IPS-15b (cell line): ENCODE results near the gene NISCH.

Source experiments
- H3K27me3 ChIP-seq: one replicate; pipeline ENCODE4 v1.6.1; 2013; ENCODE audit warnings: low read length; ENCODE audit not compliant: control insufficient read depth, insufficient read depth
- H3K36me3 ChIP-seq: one replicate; pipeline ENCODE4 v1.6.1; 2013; ENCODE audit warnings: low read length; ENCODE audit not compliant: control insufficient read depth, insufficient read depth
- H3K4me1 ChIP-seq: one replicate; pipeline ENCODE4 v1.6.1; 2013; ENCODE audit warnings: mild to moderate bottlenecking, low read length; ENCODE audit not compliant: control insufficient read depth, insufficient read depth
- H3K4me3 ChIP-seq: one replicate; pipeline ENCODE4 v1.5.1; 2013; ENCODE audit warnings: low read depth, low read length
- H3K9ac ChIP-seq: one replicate; pipeline ENCODE4 v1.6.1; 2013; ENCODE audit warnings: low read depth, mild to moderate bottlenecking, low read length
- H3K9me3 ChIP-seq: one replicate; pipeline ENCODE4 v1.6.1; 2013; ENCODE audit warnings: mild to moderate bottlenecking, low read length; ENCODE audit not compliant: control insufficient read depth, insufficient read depth

The NISCH gene

DNA sequence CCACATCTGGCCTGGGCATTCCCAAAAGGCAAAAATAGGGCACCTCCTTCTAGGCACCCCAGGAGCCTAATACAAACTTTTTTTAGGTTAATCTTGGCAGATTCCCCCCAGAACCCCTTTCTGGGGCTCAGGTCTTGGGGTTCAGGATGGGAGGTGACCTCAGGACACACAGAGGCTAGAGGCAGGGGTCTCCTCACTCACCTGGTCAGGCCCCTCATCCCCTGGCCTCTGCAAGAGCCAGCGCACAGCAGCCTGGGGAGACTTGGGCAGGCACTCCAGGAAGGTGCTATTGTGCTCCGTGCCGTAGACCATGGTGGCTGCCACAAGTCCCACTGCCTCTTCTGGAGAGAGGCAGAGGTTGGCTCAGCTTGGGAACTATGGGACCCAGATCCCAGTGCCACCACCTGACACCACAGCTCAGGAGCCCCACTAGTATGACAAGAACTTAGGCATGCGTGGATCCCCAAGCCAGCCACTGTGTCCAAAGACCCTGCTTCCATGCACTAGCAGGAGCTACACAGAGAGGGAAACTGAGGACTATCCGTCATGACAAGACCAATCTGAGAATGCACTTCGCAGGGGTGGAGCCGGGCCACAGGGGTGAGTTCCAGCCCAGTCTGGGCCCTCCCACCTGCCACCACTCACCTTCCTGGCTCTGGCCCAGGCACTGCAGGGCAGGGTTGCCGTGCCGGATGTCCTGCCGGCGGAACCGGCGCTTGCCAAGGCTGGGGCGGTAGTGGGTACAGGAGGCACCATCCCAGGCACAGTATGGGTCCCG lies 17.9 kb upstream of the NISCH start:
- Histone ChIP-seq H3K4me1 (no peaks in the 10 kb centered on the region), H3K36me3 (peaks cover 3% of the 10 kb centered on the region), H3K27me3 (no peaks in the 10 kb centered on the region), H3K9ac (no peak overlapping the region), H3K9me3 (no peaks in the 10 kb centered on the region), H3K4me3 (no peak overlapping the region)

DNA sequence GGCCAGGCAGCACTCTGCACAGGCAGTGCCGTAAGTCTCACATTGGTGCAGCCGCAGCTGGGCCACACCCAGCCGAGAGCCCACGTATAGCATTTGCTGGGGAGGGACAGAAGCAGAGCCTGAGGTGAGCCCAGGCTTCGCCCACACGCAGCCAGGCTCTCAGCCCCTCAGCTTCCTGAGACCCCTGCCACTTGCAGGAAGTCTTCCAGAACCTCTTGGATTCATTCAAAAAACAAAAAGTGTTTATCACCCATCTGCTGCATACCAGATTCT lies 17.4 kb upstream of the NISCH start:
- H3K9ac ChIP-seq = no peak overlapping the region
- no peaks in the 10 kb centered on the region for H3K9me3 ChIP-seq
- peaks cover 3% of the 10 kb centered on the region for H3K36me3 ChIP-seq
- H3K27me3 ChIP-seq = no peaks in the 10 kb centered on the region
- no peak overlapping the region for H3K4me3 ChIP-seq
- H3K4me1 ChIP-seq = no peaks in the 10 kb centered on the region

DNA sequence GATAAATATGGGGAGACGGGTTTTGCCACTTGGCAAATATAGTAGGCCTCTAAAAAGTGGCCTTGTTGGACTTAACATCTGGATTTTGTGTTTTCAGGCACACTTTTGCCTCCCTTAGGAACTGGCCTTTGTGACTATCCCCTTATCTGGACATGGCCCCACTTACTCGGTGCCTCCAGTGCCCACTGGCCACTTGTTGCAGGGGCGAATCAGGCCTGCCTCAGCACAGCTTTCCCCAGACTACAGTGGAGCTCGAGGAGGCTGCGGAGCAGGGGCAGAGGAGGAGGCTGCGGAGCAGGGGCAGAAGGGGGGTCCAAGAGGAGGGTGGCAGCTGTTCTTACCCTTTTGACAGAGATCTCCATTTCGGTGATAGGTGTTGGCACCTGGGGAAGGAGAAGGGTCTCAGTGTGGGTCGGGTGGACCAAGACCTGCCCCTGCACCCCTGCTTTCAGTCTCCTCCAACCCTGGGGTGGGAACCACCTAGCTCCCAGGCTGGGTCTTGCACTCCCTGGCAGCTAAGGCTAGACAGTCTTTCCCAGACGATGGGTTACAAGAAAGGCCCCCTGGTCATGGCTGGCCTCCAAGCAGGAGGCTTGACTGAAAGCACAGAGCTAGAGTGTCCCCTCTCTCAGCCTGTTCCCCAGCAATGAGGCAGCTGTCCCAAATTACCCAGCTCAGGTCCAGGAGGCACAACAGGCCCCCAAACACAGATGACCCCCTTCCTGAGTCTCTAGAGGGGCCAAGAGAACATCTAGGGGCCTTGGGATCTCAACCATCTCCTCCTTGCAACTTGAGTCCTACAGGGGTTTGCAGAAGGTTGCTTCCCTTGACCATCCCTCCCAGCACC lies 16.6 kb upstream of the NISCH start:
- no peaks in the 10 kb centered on the region for H3K27me3 ChIP-seq
- H3K9ac ChIP-seq = no peak overlapping the region
- no peaks in the 10 kb centered on the region for H3K4me1 ChIP-seq
- peaks cover 3% of the 10 kb centered on the region for H3K36me3 ChIP-seq
- H3K4me3 ChIP-seq = no peak overlapping the region
- no peaks in the 10 kb centered on the region for H3K9me3 ChIP-seq

DNA sequence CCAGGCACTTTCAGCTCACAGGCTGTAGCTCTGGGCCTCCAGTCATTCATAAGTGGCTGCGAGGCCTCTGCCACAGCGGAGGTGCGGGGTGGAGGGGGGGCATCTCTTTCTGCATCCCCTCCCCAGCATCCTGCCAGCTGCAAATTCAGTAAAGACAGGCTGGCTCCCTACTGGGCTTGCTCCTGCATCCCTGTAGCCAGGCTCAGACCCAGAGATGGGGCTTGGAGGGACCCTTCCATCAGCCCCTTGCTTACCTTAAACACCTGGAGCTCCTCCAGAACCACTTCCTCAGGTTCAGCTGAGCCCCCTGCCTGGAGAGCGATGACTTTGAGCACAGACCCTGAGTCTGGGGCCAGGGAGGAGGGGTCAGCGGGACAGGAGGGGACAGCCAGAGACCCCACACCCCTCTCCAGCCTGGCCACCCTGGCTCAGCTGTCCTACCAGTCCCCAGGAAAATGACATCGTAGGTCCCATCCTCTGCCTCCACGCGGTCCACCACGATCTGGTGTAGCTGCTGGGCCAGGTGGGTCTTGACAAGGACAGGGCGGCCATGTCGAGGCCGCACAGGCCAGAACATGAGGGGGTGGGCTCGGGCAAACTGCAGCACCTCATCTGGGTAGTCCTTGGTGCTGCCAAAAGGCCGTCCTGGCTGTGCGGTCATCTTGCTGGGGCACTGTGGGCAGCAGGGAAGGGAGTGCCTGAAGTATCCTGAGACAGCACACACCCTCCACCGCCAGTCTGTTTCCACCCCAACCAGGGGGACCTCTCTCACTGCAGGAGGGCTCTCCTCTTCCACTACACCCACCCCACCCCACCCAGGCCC lies 15.8 kb upstream of the NISCH start:
- H3K9me3 ChIP-seq = no peaks in the 10 kb centered on the region
- no peaks in the 10 kb centered on the region for H3K4me1 ChIP-seq
- H3K4me3 ChIP-seq = no peak overlapping the region
- no peak overlapping the region for H3K9ac ChIP-seq
- H3K36me3 ChIP-seq = peaks cover 3% of the 10 kb centered on the region
- no peaks in the 10 kb centered on the region for H3K27me3 ChIP-seq

DNA sequence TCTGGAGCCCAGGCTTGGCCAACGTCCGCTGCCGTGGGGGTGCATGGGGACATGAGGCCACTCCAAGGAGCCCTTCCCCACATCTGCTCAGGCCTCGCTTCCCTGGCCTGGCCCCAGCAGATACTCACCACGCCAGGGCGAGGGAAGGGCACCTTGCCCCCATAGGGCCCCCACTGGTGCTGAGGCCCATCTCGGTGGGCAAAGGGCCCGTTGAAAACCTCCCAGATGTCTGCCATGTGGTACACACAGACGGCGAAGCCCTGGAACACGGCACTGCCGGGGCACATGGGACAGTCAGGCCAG lies 15.2 kb upstream of the NISCH start:
- Histone ChIP-seq H3K4me3 (no peak overlapping the region), H3K4me1 (no peaks in the 10 kb centered on the region), H3K36me3 (peaks cover 3% of the 10 kb centered on the region), H3K9ac (no peak overlapping the region), H3K9me3 (no peaks in the 10 kb centered on the region), H3K27me3 (no peaks in the 10 kb centered on the region)

DNA sequence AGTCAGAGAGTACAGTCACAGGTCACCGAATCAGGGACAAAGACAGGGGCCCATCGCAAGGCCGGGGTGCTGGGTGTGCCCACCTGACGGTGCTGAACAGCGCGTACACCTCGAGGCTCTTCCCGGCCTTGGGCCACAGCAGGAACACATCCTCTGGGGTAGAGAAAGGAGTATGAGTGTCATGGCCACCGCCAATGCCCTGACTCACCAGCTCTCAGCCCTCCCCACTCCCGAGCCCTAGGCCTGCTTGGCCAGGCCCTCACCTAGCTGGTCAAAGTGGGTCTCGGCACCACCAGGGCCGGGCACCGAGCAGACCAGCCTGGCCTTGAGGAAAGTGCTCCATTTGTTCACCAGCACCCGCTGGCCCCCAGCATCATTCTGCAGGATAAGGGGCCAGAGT lies 14.7 kb upstream of the NISCH start:
- Histone ChIP-seq H3K9me3 (no peaks in the 10 kb centered on the region), H3K27me3 (no peaks in the 10 kb centered on the region)

DNA sequence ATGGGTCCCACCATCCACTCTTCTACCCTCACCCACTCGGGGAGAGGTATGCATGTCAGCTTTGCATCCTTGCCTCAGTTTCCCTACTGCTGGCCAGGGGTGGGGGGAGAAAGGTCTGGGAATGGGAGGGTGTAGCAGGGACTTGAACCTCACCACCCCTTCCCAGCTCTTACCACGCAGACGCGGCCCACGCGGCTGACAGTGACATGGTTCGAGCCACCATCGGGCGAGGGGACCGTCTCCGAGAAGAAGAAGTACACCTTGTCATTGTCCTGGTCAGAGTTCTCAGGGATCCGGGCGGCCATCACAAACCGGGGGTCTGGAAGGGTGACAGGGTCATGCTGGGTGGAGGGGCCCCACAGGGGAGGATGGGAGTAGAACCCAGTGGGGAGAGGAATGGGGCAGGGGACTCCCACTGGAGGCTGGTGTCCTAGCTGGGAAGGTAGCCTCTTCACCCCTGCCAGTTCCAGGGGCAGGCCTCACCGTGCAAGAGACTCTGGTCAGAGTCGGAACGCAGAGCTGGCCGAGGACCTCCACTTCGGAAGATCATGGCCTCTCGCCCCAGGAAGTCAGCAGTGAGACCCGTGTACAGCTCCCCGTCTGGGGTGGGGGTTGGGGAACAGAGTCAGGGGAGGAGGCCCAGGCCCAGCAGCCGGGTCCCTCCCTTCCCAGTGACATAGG lies 14.2 kb upstream of the NISCH start:
- Histone ChIP-seq H3K27me3 (no peaks in the 10 kb centered on the region), H3K4me3 (no peak overlapping the region), H3K9me3 (no peaks in the 10 kb centered on the region), H3K9ac (no peak overlapping the region), H3K4me1 (no peaks in the 10 kb centered on the region), H3K36me3 (peaks cover 3% of the 10 kb centered on the region)

More for the DNA sequence above, 14.7 kb upstream of the NISCH start:
- Histone ChIP-seq H3K9ac (no peak overlapping the region), H3K4me3 (no peak overlapping the region), H3K36me3 (peaks cover 3% of the 10 kb centered on the region), H3K4me1 (no peaks in the 10 kb centered on the region)

DNA sequence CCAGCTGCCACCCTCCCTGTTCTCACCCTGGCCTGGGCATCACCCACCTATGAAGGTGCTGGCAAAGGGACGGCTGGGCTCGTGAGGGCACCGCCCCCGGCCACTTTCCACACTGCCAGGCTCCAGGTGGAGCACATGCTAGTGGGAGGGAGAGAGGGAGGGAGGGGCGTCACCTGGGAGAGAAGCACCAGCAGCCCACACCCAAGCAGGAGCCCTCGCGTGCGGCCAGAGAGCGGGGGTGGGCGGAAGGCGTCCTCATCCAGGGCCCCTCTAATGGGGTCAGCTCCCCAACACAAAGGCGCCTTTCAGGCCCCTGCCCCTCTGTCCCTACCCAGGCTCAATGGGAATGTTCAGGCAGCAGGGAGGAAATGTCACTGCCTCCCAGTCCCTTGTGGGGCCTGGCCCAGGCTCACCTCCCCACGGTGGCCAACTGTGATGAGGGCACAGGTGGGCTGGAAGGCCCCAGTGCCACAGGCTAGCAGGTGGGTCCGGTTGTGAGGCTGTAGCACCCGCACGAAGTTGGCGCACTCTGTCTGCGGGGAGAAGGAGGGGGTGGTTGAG lies 13.6 kb upstream of the NISCH start:
- H3K36me3 ChIP-seq = peaks cover 3% of the 10 kb centered on the region
- no peaks in the 10 kb centered on the region for H3K4me1 ChIP-seq
- no peak overlapping the region for H3K4me3 ChIP-seq
- H3K9me3 ChIP-seq = no peaks in the 10 kb centered on the region
- H3K9ac ChIP-seq = no peak overlapping the region
- no peaks in the 10 kb centered on the region for H3K27me3 ChIP-seq

DNA sequence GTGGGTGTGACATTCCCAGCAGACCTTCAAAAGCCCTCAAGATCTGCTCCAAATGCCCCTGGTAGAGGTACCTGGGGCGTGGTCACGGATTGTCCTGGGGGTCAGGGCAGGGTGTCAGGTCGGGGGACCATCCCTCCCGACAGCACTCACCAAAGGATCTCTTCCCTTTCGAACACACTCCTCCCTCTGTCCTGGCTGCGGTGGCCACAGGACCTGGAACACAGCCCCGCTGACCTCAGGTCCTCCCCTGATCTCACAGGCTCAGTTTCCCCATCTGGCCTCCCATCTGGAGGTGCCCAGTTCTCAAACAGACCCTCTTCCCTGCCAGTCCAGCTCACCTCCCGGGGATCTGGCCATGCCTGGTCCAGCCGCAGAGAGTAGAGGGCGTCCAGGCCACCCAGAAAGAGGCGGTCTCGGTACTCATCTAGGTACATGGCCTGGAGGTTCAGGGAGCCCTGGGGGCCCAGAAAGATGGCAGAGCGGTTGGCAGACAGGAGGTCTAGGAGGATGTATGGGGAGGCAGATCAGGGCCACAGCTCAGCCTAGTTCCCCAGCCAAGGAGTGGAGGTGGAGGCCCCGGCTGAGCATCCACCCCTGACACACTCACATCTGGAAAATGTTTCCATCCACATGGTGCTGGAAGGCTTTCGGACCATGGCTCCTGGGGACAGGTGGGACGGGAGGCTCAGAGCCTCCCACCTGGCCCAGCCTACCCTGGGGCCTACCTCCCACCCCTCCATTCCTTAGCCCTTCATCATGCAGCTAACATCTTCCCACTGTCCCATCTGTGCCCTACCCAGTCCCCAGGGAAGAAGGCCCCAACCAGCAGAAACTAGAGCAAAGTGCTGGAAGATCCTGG lies 12.8 kb upstream of the NISCH start:
- no peaks in the 10 kb centered on the region for H3K4me1 ChIP-seq
- no peak overlapping the region for H3K4me3 ChIP-seq
- no peaks in the 10 kb centered on the region for H3K27me3 ChIP-seq
- H3K9me3 ChIP-seq = no peaks in the 10 kb centered on the region
- H3K9ac ChIP-seq = no peak overlapping the region
- H3K36me3 ChIP-seq = peaks cover 3% of the 10 kb centered on the region

DNA sequence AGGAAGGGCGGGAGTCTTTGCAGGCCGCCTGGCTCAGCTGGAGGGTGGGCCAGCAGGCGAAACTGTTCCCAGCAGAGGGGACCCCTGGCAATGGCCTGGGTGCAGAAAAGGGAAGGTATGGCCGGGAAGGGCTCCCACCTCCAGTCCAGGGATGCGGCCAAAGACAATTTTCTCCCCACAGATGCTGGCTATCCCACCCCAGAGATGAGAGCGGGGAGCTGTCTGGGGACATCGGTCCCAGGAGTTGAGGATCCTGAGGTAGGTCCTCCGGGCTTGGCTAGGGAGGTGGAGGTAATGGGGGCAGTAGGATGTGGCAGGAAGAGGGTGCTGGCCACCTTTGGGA lies 12.2 kb upstream of the NISCH start:
- Histone ChIP-seq H3K4me3 (no peak overlapping the region), H3K9me3 (no peaks in the 10 kb centered on the region), H3K4me1 (no peaks in the 10 kb centered on the region), H3K36me3 (peaks cover 3% of the 10 kb centered on the region), H3K27me3 (no peaks in the 10 kb centered on the region), H3K9ac (no peak overlapping the region)
